GM12878 (cell line): ENCODE measurements around the gene PID1. TPM values are rescaled to one million over a fixed set of nuclear protein-coding genes. Genes with fewer than 3 reads are reported as not detected.

Experiments used
- ATAC-seq: fragments of 200-7000 bp; cut with Tn5 transposase; 3 replicates; pipeline ENCODE4 v1.9.1; 2020; ENCODE audit warnings: mild to moderate bottlenecking, moderate library complexity
- BruUV-seq: library from RNA; stranded (reverse); fragments of 400-500 nt; replicated peaks from 2 replicates; lab custom pipeline; 2021; lab: Mats Ljungman, UMichigan
- CTCF ChIA-PET: fragments of 300-600 bp; sonication (Branson Sonifier 250); formaldehyde crosslinking; extraction: SDS; loops from one replicate; lab custom pipeline; 2021; ENCODE audit warnings: inconsistent platforms; lab: Yijun Ruan, JAX
- POLR2A ChIA-PET: fragments of 350-600 bp; formaldehyde crosslinking; extraction: SDS; loops from one replicate; lab custom pipeline; 2021; ENCODE audit warnings: inconsistent platforms; lab: Charles Lee
- RAD21 ChIA-PET: fragments of 300-600 bp; sonication (Branson Sonifier 250); formaldehyde crosslinking; loops from one replicate; lab custom pipeline; 2023; ENCODE audit warnings: antibody characterized with exemption; ENCODE audit not compliant: unreplicated experiment; lab: Charles Lee
- SMC1A ChIA-PET: fragments of 300-600 bp; sonication (Branson Sonifier 250); formaldehyde crosslinking; loops from one replicate; lab custom pipeline; 2023; ENCODE audit not compliant: unreplicated experiment, uncharacterized antibody; lab: Charles Lee
- DNase-seq: peaks from one replicate; pipeline ENCODE4 v3.0.0-alpha.2; 2011; ENCODE audit warnings: low read depth, low spot score
- FAIRE-seq: peaks from 3 replicates; lab custom pipeline; 2011; peaks lifted over from hg19 to GRCh38; lab: Jason Lieb, UNC
- H2AFZ ChIP-seq: 2 replicates; pipeline ENCODE4 v1.6.0; 2011; ENCODE audit warnings: low read depth, low read length, control low read depth; ENCODE audit not compliant: control insufficient read depth
- H3K27ac ChIP-seq: 2 replicates; pipeline ENCODE4 v1.5.1; 2011; ENCODE audit warnings: control low read depth; ENCODE audit not compliant: control insufficient read depth, insufficient read depth
- H3K27me3 ChIP-seq, 2 experiments: replicated peaks in 1 of 2; 2 replicates each; pipeline versions ENCODE4 v1.6.0 to v1.6.1; 2011; ENCODE audit warnings: low read length in 1 of 2; ENCODE audit not compliant: control insufficient read depth in 2 of 2, insufficient read depth in 2 of 2
- H3K36me3 ChIP-seq, 2 experiments: 2 replicates each; pipeline ENCODE4 v1.5.1; 2011; ENCODE audit warnings: low read length in 1 of 2; ENCODE audit not compliant: control insufficient read depth in 2 of 2, insufficient read depth in 2 of 2
- H3K4me1 ChIP-seq: 2 replicates; pipeline ENCODE4 v1.6.1; 2011; ENCODE audit warnings: mild to moderate bottlenecking, low read length, moderate library complexity, mixed read lengths; ENCODE audit not compliant: control insufficient read depth, insufficient read depth
- H3K4me2 ChIP-seq: 2 replicates; pipeline ENCODE4 v1.6.0; 2011; ENCODE audit warnings: control low read depth; ENCODE audit not compliant: control insufficient read depth, insufficient read depth
- H3K4me3 ChIP-seq: fragments of 200-600 bp; sonication (generic); 2 replicates; pipeline ENCODE4 v1.5.1; 2016
- H3K79me2 ChIP-seq: 2 replicates; pipeline ENCODE4 v1.6.0; 2011; ENCODE audit warnings: low read length; ENCODE audit not compliant: control insufficient read depth, insufficient read depth
- H3K9ac ChIP-seq: 2 replicates; pipeline ENCODE4 v1.8.0; 2011; ENCODE audit warnings: low read length, control low read depth, mixed read lengths; ENCODE audit not compliant: control insufficient read depth, insufficient read depth
- H3K9me3 ChIP-seq: replicated peaks from 3 replicates; pipeline ENCODE4 v1.5.1; 2011; ENCODE audit warnings: mild to moderate bottlenecking, low read length; ENCODE audit not compliant: control insufficient read depth, insufficient read depth
- H4K20me1 ChIP-seq: 2 replicates; pipeline ENCODE4 v1.6.0; 2011; ENCODE audit not compliant: control insufficient read depth, insufficient read depth
- BCL11A ChIP-seq: IDR thresholded peaks from 2 replicates; pipeline ENCODE4 v1.6.1; 2011; ENCODE audit warnings: low read depth, low read length
- CHD2 ChIP-seq: IDR thresholded peaks from 2 replicates; pipeline ENCODE4 v1.6.1; 2011; ENCODE audit warnings: low read depth, low read length, improper control_type of control experiment, borderline replicate concordance
- DPF2 ChIP-seq: fragments of 450-650 bp; IDR thresholded peaks from 2 replicates; pipeline ENCODE4 v1.6.1; 2017; ENCODE audit warnings: mild to moderate bottlenecking
- ESRRA ChIP-seq: IDR thresholded peaks from 2 replicates; pipeline ENCODE4 v1.6.1; 2012; ENCODE audit warnings: mild to moderate bottlenecking, low read length, improper control_type of control experiment
- FOS ChIP-seq: IDR thresholded peaks from 3 replicates; pipeline ENCODE4 v1.6.1; 2011; ENCODE audit warnings: borderline replicate concordance; ENCODE audit not compliant: insufficient read length; ENCODE audit errors: extremely low read depth
- POLR2AphosphoS5 ChIP-seq: IDR thresholded peaks from 2 replicates; pipeline ENCODE4 v1.6.1; 2011; ENCODE audit warnings: mild to moderate bottlenecking, low read length, inconsistent platforms
- TCF3 ChIP-seq: IDR thresholded peaks from 2 replicates; pipeline ENCODE4 v1.6.1; 2012; ENCODE audit warnings: low read depth, mild to moderate bottlenecking, low read length, borderline replicate concordance; ENCODE audit not compliant: insufficient read depth
- YY1 ChIP-seq: IDR thresholded peaks from 2 replicates; pipeline ENCODE4 v1.6.1; 2011; ENCODE audit warnings: low read depth, mild to moderate bottlenecking, low read length
- ZNF207 ChIP-seq: fragments of 450-650 bp; IDR thresholded peaks from 2 replicates; pipeline ENCODE4 v1.6.1; 2014; ENCODE audit warnings: antibody characterized with exemption, mild to moderate bottlenecking, borderline replicate concordance
- WGBS: methylation state at CpG from one replicate; pipeline ENCODE4 v1.1.6; 2016; ENCODE audit warnings: low lambda C conversion rate; ENCODE audit not compliant: insufficient replicate concordance, insufficient coverage; ENCODE audit errors: missing lambda C conversion rate; 5-methylcytosine and 5-hydroxymethylcytosine counted together
- in situ Hi-C: fragments of 300-500 bp; cut with MboI; formaldehyde crosslinking; loops from 9 replicates; pipeline ENCODE4 v1.14.3; 2018; ENCODE audit warnings: mixed read lengths
- intact Hi-C: fragments of 100-400 bp; cut with micrococcal nuclease; formaldehyde crosslinking; loops from one replicate; pipeline ENCODE4 v1.14.2; 2022; ENCODE audit not compliant: unreplicated experiment
- polyA plus RNA-seq, 11 experiments: library from polyadenylated mRNA; depleted of rRNA in 4 of 11; unstranded in 6 of 11; stranded (reverse) in 5 of 11; fragments of >200 nt; fragmentation: Nextera tagmentation in 4 of 11; fragmentation: Illumina TruSeq in 1 of 11; extraction: Ambion mirVana in 4 of 11; extraction: Trizol in 1 of 11; gene quantifications; 1 replicate in 1 of 11; 2 replicates in 10 of 11; pipeline versions ENCODE4 v1.2.1 to v1.2.3, GENCODE V29; 2011 to 2016; ENCODE audit warnings: inconsistent platforms in 2 of 11, missing spikeins in 2 of 11, low read depth in 1 of 11
- total RNA-seq, 4 experiments: library from RNA; depleted of rRNA in 3 of 4; stranded (reverse); fragments of >200 nt in 3 of 4; fragmentation: Illumina TruSeq in 1 of 4; extraction: Trizol in 1 of 4; gene quantifications; 2 replicates each; pipeline versions ENCODE4 v1.2.1 to v1.2.3, GENCODE V29; 2013 to 2021
- TF ChIP-seq, protein P1 (sequence below): IDR thresholded peaks from 2 replicates; pipeline ENCODE4 v1.6.1; 2011; ENCODE audit warnings: borderline replicate concordance, low read depth, mild to moderate bottlenecking, moderate library complexity, mixed read lengths, low read length; ENCODE audit not compliant: insufficient read depth; ENCODE audit errors: extremely low read length
- TF ChIP-seq, protein P2 (sequence below): IDR thresholded peaks from 2 replicates; pipeline ENCODE4 v1.6.1; 2012; ENCODE audit warnings: low read depth, low read length, improper control_type of control experiment
- TF ChIP-seq, protein P3 (sequence below): IDR thresholded peaks from 2 replicates; pipeline ENCODE4 v1.6.1; 2011; ENCODE audit warnings: low read depth, low read length, improper control_type of control experiment, borderline replicate concordance
- TF ChIP-seq, protein P4 (sequence below): IDR thresholded peaks from 2 replicates; pipeline ENCODE4 v1.6.1; 2012; ENCODE audit warnings: low read length, inconsistent platforms

PID1 gene
- total and polyA plus RNA-seq, 10 of the 15 experiments (the other 5 are each of a cell fraction or from before 2014, with no cell fraction given): not detected

DNA sequence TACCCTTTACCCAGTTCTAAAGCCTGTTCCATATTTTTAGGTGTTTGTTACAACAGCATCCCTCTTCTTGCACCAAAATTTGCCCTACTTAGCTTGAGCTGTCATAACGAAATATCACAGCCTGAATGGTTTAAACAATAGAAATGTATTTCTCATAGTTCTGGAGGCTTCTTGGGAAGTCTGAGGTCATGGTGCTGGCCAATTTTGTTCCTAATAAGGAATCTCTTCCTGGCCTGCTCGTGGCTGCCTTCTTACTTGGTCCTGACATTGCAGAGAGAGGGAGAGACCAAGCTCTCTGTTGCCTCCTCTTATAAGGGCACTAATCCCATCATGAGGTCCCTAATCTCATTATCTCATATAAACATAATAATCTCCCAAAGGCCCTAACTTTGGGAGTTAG lies 267.8 kb downstream of the PID1 start:
- Histone ChIP-seq H4K20me1 (no peaks in the 10 kb centered on the region), H3K4me3 (no peak overlapping the region), H3K4me1 (no peaks in the 10 kb centered on the region), H3K79me2 (no peaks in the 10 kb centered on the region), H3K27me3 (no peaks in the 10 kb centered on the region), H3K4me2 (no peak overlapping the region), H3K36me3 (no peaks in the 10 kb centered on the region), H3K9ac (no peak overlapping the region), H2AFZ (no peak overlapping the region), H3K27ac (no peak overlapping the region), H3K9me3 (no peaks in the 10 kb centered on the region; the same call in 2 of the 3 replicates)
- no TSS peak for BruUV-seq
- SMC1A ChIA-PET: no interaction called here
- POLR2A ChIA-PET: no interaction called here
- 0% methylated on average over 2 of the region's 2 CpGs for WGBS
- in situ Hi-C loops: no loop called here
- no peak for DNase-seq
- no peak for ATAC-seq
- TF ChIP-seq, protein P1, sequence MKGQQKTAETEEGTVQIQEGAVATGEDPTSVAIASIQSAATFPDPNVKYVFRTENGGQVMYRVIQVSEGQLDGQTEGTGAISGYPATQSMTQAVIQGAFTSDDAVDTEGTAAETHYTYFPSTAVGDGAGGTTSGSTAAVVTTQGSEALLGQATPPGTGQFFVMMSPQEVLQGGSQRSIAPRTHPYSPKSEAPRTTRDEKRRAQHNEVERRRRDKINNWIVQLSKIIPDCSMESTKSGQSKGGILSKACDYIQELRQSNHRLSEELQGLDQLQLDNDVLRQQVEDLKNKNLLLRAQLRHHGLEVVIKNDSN: no peak
- no peak for TF ChIP-seq FOS
- no peak for TF ChIP-seq DPF2
- TF ChIP-seq, protein P2, sequence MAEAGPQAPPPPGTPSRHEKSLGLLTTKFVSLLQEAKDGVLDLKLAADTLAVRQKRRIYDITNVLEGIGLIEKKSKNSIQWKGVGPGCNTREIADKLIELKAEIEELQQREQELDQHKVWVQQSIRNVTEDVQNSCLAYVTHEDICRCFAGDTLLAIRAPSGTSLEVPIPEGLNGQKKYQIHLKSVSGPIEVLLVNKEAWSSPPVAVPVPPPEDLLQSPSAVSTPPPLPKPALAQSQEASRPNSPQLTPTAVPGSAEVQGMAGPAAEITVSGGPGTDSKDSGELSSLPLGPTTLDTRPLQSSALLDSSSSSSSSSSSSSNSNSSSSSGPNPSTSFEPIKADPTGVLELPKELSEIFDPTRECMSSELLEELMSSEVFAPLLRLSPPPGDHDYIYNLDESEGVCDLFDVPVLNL: no peak
- TF ChIP-seq, protein P3, sequence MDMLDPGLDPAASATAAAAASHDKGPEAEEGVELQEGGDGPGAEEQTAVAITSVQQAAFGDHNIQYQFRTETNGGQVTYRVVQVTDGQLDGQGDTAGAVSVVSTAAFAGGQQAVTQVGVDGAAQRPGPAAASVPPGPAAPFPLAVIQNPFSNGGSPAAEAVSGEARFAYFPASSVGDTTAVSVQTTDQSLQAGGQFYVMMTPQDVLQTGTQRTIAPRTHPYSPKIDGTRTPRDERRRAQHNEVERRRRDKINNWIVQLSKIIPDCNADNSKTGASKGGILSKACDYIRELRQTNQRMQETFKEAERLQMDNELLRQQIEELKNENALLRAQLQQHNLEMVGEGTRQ: no peak
- no peak for TF ChIP-seq ZNF207
- TF ChIP-seq ESRRA: no peak
- TF ChIP-seq TCF3: no peak
- no peak for TF ChIP-seq CHD2
- TF ChIP-seq BCL11A: no peak
- TF ChIP-seq, protein P4, sequence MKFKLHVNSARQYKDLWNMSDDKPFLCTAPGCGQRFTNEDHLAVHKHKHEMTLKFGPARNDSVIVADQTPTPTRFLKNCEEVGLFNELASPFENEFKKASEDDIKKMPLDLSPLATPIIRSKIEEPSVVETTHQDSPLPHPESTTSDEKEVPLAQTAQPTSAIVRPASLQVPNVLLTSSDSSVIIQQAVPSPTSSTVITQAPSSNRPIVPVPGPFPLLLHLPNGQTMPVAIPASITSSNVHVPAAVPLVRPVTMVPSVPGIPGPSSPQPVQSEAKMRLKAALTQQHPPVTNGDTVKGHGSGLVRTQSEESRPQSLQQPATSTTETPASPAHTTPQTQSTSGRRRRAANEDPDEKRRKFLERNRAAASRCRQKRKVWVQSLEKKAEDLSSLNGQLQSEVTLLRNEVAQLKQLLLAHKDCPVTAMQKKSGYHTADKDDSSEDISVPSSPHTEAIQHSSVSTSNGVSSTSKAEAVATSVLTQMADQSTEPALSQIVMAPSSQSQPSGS: no peak
- TF ChIP-seq POLR2AphosphoS5: no peak
- no peak for TF ChIP-seq YY1
- CTCF ChIA-PET: no interaction called here
- intact Hi-C loops: no loop called here
- RAD21 ChIA-PET: no interaction called here
- FAIRE-seq: no peak
